ENCODE results near the gene KIF5A. TPM values are rescaled to one million over a fixed set of nuclear protein-coding genes. Genes with fewer than 3 reads are reported as not detected.

Gene KIF5A
- total RNA-seq, 4 donors from 2014 or later, result 1.9 to 4.8 (median 2.9) TPM

DNA sequence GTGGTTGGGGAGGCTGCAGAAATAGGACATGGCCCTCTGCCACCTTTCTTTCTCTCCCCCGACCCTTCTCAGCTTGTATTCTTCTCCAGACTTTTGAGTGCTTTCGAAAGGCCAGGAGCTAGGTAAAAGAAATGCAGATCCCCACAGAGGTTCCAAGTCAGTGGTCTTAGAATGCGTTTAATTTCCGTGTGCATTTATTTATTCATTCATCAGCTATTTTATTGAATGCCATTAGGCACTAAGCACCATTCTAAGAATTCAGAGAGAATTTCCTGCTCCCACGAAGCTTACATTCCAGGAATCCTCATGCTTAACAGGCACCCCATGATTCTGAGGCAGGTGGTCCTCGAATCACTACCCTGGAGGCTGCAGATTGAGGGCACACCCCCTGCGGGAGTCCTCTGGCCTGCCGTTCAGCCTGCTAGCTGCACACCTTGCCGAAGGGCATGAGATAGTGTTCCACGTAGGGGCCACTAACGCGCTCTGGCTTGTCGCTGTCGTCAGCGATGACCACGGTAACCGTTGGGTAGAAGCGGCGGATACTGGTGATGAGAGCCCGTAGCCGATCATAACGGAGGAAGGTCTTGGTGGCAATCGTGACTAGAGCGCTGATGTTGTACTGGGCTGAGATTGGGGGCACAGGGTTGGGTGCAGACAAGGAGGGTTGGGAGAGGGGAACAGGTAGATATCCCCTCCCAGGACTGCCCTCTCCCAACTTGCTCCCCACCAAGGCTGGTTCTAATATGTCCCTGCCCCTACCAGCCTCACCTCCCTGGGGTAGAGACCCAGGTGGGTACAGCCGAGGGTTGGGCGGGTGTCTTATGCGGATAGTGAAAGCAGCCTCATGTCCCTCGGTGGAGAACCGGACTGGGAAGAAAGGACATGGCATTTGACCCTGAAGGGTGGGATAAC, 78.7 kb downstream of the KIF5A start:
- Histone ChIP-seq H3K9me3 (no peaks in the 10 kb centered on the region), H3K36me3 (peaks cover 0 to 20% (median 0%) of the 10 kb centered on the region in 3 donors), H3K27ac (peak overlapping the region in 1 of 4 donors; percentile 62), H3K4me1 (peaks cover 0 to 35% (median 25%) of the 10 kb centered on the region in 4 donors), H3K4me3 (no peak overlapping the region), H3K27me3 (peaks cover 0 to 22% of the 10 kb centered on the region in 2 donors)
- DNase-seq (ENCODE audit: low spot score in 2 of 2), result no peak
- TF ChIP-seq EP300 (IDR thresholded peaks at IDR 0.05) (no peak), POLR2A (IDR thresholded peaks at IDR 0.05) (no peak)
- TF ChIP-seq, protein P1, sequence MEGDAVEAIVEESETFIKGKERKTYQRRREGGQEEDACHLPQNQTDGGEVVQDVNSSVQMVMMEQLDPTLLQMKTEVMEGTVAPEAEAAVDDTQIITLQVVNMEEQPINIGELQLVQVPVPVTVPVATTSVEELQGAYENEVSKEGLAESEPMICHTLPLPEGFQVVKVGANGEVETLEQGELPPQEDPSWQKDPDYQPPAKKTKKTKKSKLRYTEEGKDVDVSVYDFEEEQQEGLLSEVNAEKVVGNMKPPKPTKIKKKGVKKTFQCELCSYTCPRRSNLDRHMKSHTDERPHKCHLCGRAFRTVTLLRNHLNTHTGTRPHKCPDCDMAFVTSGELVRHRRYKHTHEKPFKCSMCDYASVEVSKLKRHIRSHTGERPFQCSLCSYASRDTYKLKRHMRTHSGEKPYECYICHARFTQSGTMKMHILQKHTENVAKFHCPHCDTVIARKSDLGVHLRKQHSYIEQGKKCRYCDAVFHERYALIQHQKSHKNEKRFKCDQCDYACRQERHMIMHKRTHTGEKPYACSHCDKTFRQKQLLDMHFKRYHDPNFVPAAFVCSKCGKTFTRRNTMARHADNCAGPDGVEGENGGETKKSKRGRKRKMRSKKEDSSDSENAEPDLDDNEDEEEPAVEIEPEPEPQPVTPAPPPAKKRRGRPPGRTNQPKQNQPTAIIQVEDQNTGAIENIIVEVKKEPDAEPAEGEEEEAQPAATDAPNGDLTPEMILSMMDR (IDR thresholded peaks at IDR 0.05), result no peak
- WGBS, 2 donors, result 76 to 80% methylated on average over 29 of the region's 29 CpGs

DNA sequence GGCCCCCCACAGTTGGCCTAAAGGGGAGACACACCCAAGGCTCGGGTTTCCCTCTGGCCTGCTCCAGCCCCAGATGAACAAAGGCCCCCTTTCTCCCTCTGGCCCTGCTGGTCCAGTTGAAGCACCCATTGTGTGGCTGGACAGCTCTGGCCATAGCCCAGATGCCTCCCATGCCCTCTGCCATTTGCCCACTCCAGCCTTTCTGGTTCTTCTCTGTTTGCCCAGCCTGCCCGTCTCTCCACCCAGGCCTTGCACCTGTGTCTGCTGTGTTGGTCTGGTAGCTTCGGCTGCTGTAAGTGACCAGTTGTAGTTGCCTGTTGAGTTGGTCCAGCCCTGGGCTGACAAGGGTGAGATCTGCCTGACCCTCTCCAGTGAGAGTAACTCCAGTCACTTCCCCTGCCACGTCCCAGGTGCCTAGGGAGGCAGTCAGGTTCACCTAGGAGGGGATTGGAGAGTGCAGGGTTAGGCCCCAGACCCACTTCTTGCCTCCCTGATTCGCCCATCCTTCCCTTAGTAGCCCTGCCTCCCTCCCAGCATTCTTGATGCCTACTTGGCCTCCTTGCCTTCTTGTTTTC, 80.1 kb downstream of the KIF5A start:
- TF ChIP-seq POLR2A (IDR thresholded peaks at IDR 0.05), result no peak
- peak in 1 of 2 donors; percentile 25 for TF ChIP-seq EP300 (IDR thresholded peaks at IDR 0.05)
- H3K4me3 ChIP-seq, result no peak overlapping the region
- H3K9me3 ChIP-seq, result no peaks in the 10 kb centered on the region
- 47 to 66% methylated on average over 5 of the region's 5 CpGs for WGBS, 2 donors
- peak in 1 of 2 donors; percentile 3 for DNase-seq (ENCODE audit: low spot score in 2 of 2)
- peaks cover 0 to 20% (median 0%) of the 10 kb centered on the region in 3 donors for H3K36me3 ChIP-seq
- peak overlapping the region in 3 of 4 donors; percentile 35 to 63 (median 62) for H3K27ac ChIP-seq
- H3K27me3 ChIP-seq, result peaks cover 0 to 24% of the 10 kb centered on the region in 2 donors
- peaks cover 0 to 37% (median 26%) of the 10 kb centered on the region in 4 donors for H3K4me1 ChIP-seq

DNA sequence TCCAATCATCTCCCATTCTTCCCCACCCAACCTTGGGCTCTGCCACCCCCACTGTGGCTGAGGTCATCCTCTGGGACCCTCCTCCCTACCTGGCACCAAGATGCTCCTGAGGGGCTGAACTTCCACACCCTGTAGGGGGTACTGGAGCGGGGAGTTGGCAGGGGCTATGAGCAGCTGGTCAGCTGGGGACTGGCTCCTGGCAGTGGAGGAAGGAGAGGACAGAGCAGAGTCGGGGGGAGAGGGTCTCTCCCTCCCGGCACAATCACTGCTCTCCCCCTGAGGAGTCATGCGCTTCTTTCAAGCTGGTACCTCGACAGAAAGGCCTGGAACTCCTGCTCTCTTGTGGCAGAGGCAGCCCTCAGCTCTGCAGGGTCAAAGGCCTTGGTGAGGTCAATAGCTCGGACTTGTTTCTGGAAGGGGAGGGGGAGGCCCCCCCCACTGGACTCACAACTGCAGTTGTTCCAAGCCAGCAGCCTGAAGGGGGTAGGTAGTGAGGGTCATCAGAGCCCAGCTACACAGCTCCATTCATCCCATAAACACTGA, 81.1 kb downstream of the KIF5A start:
- H3K9me3 ChIP-seq, result no peaks in the 10 kb centered on the region
- H3K4me3 ChIP-seq, result no peak overlapping the region
- H3K4me1 ChIP-seq, result peaks cover 0 to 37% (median 26%) of the 10 kb centered on the region in 4 donors
- no peak for DNase-seq (ENCODE audit: low spot score in 2 of 2)
- WGBS, 2 donors, result 39 to 41% methylated on average over 4 to 5 of the region's 6 CpGs
- TF ChIP-seq, protein P1 (IDR thresholded peaks at IDR 0.05), result no peak
- TF ChIP-seq EP300 (IDR thresholded peaks at IDR 0.05) (no peak), POLR2A (IDR thresholded peaks at IDR 0.05) (no peak)
- H3K27me3 ChIP-seq, result peaks cover 0 to 26% of the 10 kb centered on the region in 2 donors
- peak overlapping the region in 2 of 4 donors; percentile 87 to 90 for H3K27ac ChIP-seq
- peaks cover 0 to 18% (median 0%) of the 10 kb centered on the region in 3 donors for H3K36me3 ChIP-seq

DNA sequence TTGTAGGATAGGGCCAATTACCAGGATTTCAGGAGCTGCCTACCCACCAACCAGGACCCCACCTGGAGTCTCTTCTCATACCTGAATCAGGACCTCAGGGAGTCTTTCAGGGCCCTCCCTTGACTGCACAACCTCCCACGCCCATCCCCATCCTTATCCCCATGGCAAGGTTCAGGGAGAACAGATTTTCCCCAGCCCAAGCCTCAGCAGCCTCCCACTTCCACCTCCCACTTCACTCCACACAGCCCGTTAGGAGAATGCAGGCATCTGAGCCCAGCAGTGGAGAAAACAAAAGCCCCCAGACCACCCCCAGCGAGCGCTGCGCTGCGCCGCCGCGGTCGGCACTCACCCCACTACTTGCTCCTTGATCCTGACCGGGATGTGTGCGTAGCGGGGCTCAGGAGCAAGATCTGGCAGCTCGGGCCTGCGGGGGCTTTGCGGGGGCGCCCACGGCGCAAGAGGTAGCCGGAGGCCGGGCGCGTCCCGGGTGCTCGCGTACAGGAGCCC, 81.8 kb downstream of the KIF5A start:
- WGBS, 2 donors, result 7 to 39% methylated on average over 2 to 26 of the region's 26 CpGs
- no peak for DNase-seq (ENCODE audit: low spot score in 2 of 2)
- Histone ChIP-seq H3K9me3 (no peaks in the 10 kb centered on the region), H3K4me3 (peak overlapping the region; percentile 61 to 81 (median 65)), H3K4me1 (peaks cover 0 to 34% (median 26%) of the 10 kb centered on the region in 4 donors), H3K36me3 (peaks cover 0 to 11% (median 0%) of the 10 kb centered on the region in 3 donors), H3K27me3 (peaks cover 0 to 22% of the 10 kb centered on the region in 2 donors), H3K27ac (peak overlapping the region; percentile 65 to 90 (median 81))
- TF ChIP-seq, protein P1 (IDR thresholded peaks at IDR 0.05), result no peak
- no peak for TF ChIP-seq EP300 (IDR thresholded peaks at IDR 0.05)
